Measurements from ENCODE around the gene KCNK7. TPM values are rescaled to one million over a fixed set of nuclear protein-coding genes. Genes with fewer than 3 reads are reported as not detected.

The KCNK7 gene
- total and polyA plus RNA-seq, 2 donors: 0.66 to 3.8 TPM

GRCh38 chr11:65606876-65607613, 11.4 kb upstream of the KCNK7 start:
- no peaks in the 10 kb centered on the region for H3K27me3 ChIP-seq (ENCODE audit: control insufficient read depth in 2 of 2, insufficient read depth in 1 of 2, low read length in 1 of 2)
- WGBS: 95% methylated on average over 67 of the region's 67 CpGs
- DNase-seq (ENCODE audit: low read depth in 6 of 9, low spot score in 9 of 9): peak in 3 of 9 donors; percentile 50 to 74 (median 69)
- H3K9me3 ChIP-seq (ENCODE audit: control insufficient read depth in 2 of 2, insufficient read depth in 1 of 2, low read length in 1 of 2): no peaks in the 10 kb centered on the region
- peaks cover 7 to 34% of the 10 kb centered on the region in 2 donors for H3K4me1 ChIP-seq (ENCODE audit: control insufficient read depth in 2 of 2, insufficient read depth in 2 of 2, low read length in 2 of 2)
- H3K4me3 ChIP-seq (ENCODE audit: low read length in 2 of 2): no peak overlapping the region
- peaks cover 67 to 85% of the 10 kb centered on the region in 2 donors for H3K36me3 ChIP-seq (ENCODE audit: control insufficient read depth in 2 of 2, insufficient read depth in 2 of 2, low read length in 1 of 2)
- H3K27ac ChIP-seq (ENCODE audit: low read depth in 1 of 2, low read length in 1 of 2): peak overlapping the region in 1 of 2 donors; percentile 18

- peaks cover 70 to 77% of the 10 kb centered on the region in 2 donors for H3K36me3 ChIP-seq (ENCODE audit: control insufficient read depth in 2 of 2, insufficient read depth in 2 of 2, low read length in 1 of 2)
- H3K27ac ChIP-seq (ENCODE audit: low read depth in 1 of 2, low read length in 1 of 2): no peak overlapping the region
- no peaks in the 10 kb centered on the region for H3K27me3 ChIP-seq (ENCODE audit: control insufficient read depth in 2 of 2, insufficient read depth in 1 of 2, low read length in 1 of 2)
- 98% methylated on average over 1 of the region's 1 CpG for WGBS
- no peaks in the 10 kb centered on the region for H3K9me3 ChIP-seq (ENCODE audit: control insufficient read depth in 2 of 2, insufficient read depth in 1 of 2, low read length in 1 of 2)
- H3K4me1 ChIP-seq (ENCODE audit: control insufficient read depth in 2 of 2, insufficient read depth in 2 of 2, low read length in 2 of 2): peaks cover 0 to 9% of the 10 kb centered on the region in 2 donors
- no peak for DNase-seq (ENCODE audit: low read depth in 6 of 9, low spot score in 9 of 9)
- no peak overlapping the region for H3K4me3 ChIP-seq (ENCODE audit: low read length in 2 of 2)
These were observed 8.7 kb upstream of the KCNK7 start for GRCh38 chr11:65604258-65604657.

- Histone ChIP-seq H3K27ac (ENCODE audit: low read depth in 1 of 2, low read length in 1 of 2) (no peak overlapping the region), H3K4me1 (ENCODE audit: control insufficient read depth in 2 of 2, insufficient read depth in 2 of 2, low read length in 2 of 2) (peaks cover 0 to 3% of the 10 kb centered on the region in 2 donors), H3K4me3 (ENCODE audit: low read length in 2 of 2) (no peak overlapping the region), H3K27me3 (ENCODE audit: control insufficient read depth in 2 of 2, insufficient read depth in 1 of 2, low read length in 1 of 2) (no peaks in the 10 kb centered on the region), H3K9me3 (ENCODE audit: control insufficient read depth in 2 of 2, insufficient read depth in 1 of 2, low read length in 1 of 2) (no peaks in the 10 kb centered on the region), H3K36me3 (ENCODE audit: control insufficient read depth in 2 of 2, insufficient read depth in 2 of 2, low read length in 1 of 2) (peaks cover 49 to 61% of the 10 kb centered on the region in 2 donors)
- DNase-seq (ENCODE audit: low read depth in 6 of 9, low spot score in 9 of 9): no peak
- 97% methylated on average over 6 of the region's 6 CpGs for WGBS
These were observed 4.3 kb upstream of the KCNK7 start for GRCh38 chr11:65599955-65600246.

GRCh38 chr11:65599216-65599954, 3.8 kb upstream of the KCNK7 start:
- no peak for DNase-seq (ENCODE audit: low read depth in 6 of 9, low spot score in 9 of 9)
- Histone ChIP-seq H3K36me3 (ENCODE audit: control insufficient read depth in 2 of 2, insufficient read depth in 2 of 2, low read length in 1 of 2) (peaks cover 45 to 55% of the 10 kb centered on the region in 2 donors), H3K27me3 (ENCODE audit: control insufficient read depth in 2 of 2, insufficient read depth in 1 of 2, low read length in 1 of 2) (no peaks in the 10 kb centered on the region), H3K4me1 (ENCODE audit: control insufficient read depth in 2 of 2, insufficient read depth in 2 of 2, low read length in 2 of 2) (peaks cover 0 to 3% of the 10 kb centered on the region in 2 donors), H3K4me3 (ENCODE audit: low read length in 2 of 2) (no peak overlapping the region), H3K9me3 (ENCODE audit: control insufficient read depth in 2 of 2, insufficient read depth in 1 of 2, low read length in 1 of 2) (no peaks in the 10 kb centered on the region), H3K27ac (ENCODE audit: low read depth in 1 of 2, low read length in 1 of 2) (no peak overlapping the region)
- WGBS: 96% methylated on average over 49 of the region's 49 CpGs

- Histone ChIP-seq H3K9me3 (ENCODE audit: control insufficient read depth in 2 of 2, insufficient read depth in 1 of 2, low read length in 1 of 2) (no peaks in the 10 kb centered on the region), H3K4me3 (ENCODE audit: low read length in 2 of 2) (no peak overlapping the region), H3K36me3 (ENCODE audit: control insufficient read depth in 2 of 2, insufficient read depth in 2 of 2, low read length in 1 of 2) (peaks cover 40 to 49% of the 10 kb centered on the region in 2 donors), H3K27ac (ENCODE audit: low read depth in 1 of 2, low read length in 1 of 2) (no peak overlapping the region), H3K27me3 (ENCODE audit: control insufficient read depth in 2 of 2, insufficient read depth in 1 of 2, low read length in 1 of 2) (peaks cover 0 to 5% of the 10 kb centered on the region in 2 donors), H3K4me1 (ENCODE audit: control insufficient read depth in 2 of 2, insufficient read depth in 2 of 2, low read length in 2 of 2) (peaks cover 2 to 9% of the 10 kb centered on the region in 2 donors)
- WGBS: 98% methylated on average over 16 of the region's 16 CpGs
- no peak for DNase-seq (ENCODE audit: low read depth in 6 of 9, low spot score in 9 of 9)
These were observed 2.7 kb upstream of the KCNK7 start for GRCh38 chr11:65598258-65598699.

- H3K27ac ChIP-seq (ENCODE audit: low read depth in 1 of 2, low read length in 1 of 2): no peak overlapping the region
- DNase-seq (ENCODE audit: low read depth in 6 of 9, low spot score in 9 of 9): no peak
- H3K4me1 ChIP-seq (ENCODE audit: control insufficient read depth in 2 of 2, insufficient read depth in 2 of 2, low read length in 2 of 2): peaks cover 2 to 22% of the 10 kb centered on the region in 2 donors
- WGBS: 96% methylated on average over 6 of the region's 6 CpGs
- H3K9me3 ChIP-seq (ENCODE audit: control insufficient read depth in 2 of 2, insufficient read depth in 1 of 2, low read length in 1 of 2): no peaks in the 10 kb centered on the region
- H3K36me3 ChIP-seq (ENCODE audit: control insufficient read depth in 2 of 2, insufficient read depth in 2 of 2, low read length in 1 of 2): peaks cover 45 to 55% of the 10 kb centered on the region in 2 donors
- H3K27me3 ChIP-seq (ENCODE audit: control insufficient read depth in 2 of 2, insufficient read depth in 1 of 2, low read length in 1 of 2): peaks cover 0 to 21% of the 10 kb centered on the region in 2 donors
- H3K4me3 ChIP-seq (ENCODE audit: low read length in 2 of 2): no peak overlapping the region
These were observed 920 bp upstream of the KCNK7 start for GRCh38 chr11:65596520-65596919.

GRCh38 chr11:65595131-65595530, 469 bp downstream of the KCNK7 start:
- Histone ChIP-seq H3K27me3 (ENCODE audit: control insufficient read depth in 2 of 2, insufficient read depth in 1 of 2, low read length in 1 of 2) (peaks cover 0 to 27% of the 10 kb centered on the region in 2 donors), H3K4me3 (ENCODE audit: low read length in 2 of 2) (no peak overlapping the region), H3K9me3 (ENCODE audit: control insufficient read depth in 2 of 2, insufficient read depth in 1 of 2, low read length in 1 of 2) (no peaks in the 10 kb centered on the region), H3K4me1 (ENCODE audit: control insufficient read depth in 2 of 2, insufficient read depth in 2 of 2, low read length in 2 of 2) (peaks cover 2 to 23% of the 10 kb centered on the region in 2 donors), H3K36me3 (ENCODE audit: control insufficient read depth in 2 of 2, insufficient read depth in 2 of 2, low read length in 1 of 2) (peaks cover 47 to 55% of the 10 kb centered on the region in 2 donors), H3K27ac (ENCODE audit: low read depth in 1 of 2, low read length in 1 of 2) (peak overlapping the region in 1 of 2 donors; percentile 20)
- no peak for DNase-seq (ENCODE audit: low read depth in 6 of 9, low spot score in 9 of 9)
- 95% methylated on average over 3 of the region's 3 CpGs for WGBS

GRCh38 chr11:65593518-65594414, 1.8 kb downstream of the KCNK7 start:
- no peak overlapping the region for H3K27ac ChIP-seq (ENCODE audit: low read depth in 1 of 2, low read length in 1 of 2)
- 95% methylated on average over 26 of the region's 26 CpGs for WGBS
- H3K4me3 ChIP-seq (ENCODE audit: low read length in 2 of 2): no peak overlapping the region
- peaks cover 40 to 43% of the 10 kb centered on the region in 2 donors for H3K36me3 ChIP-seq (ENCODE audit: control insufficient read depth in 2 of 2, insufficient read depth in 2 of 2, low read length in 1 of 2)
- H3K27me3 ChIP-seq (ENCODE audit: control insufficient read depth in 2 of 2, insufficient read depth in 1 of 2, low read length in 1 of 2): peaks cover 0 to 27% of the 10 kb centered on the region in 2 donors
- DNase-seq (ENCODE audit: low read depth in 6 of 9, low spot score in 9 of 9): peak in 3 of 9 donors; percentile 53 to 63 (median 60)
- peaks cover 2 to 36% of the 10 kb centered on the region in 2 donors for H3K4me1 ChIP-seq (ENCODE audit: control insufficient read depth in 2 of 2, insufficient read depth in 2 of 2, low read length in 2 of 2)
- no peaks in the 10 kb centered on the region for H3K9me3 ChIP-seq (ENCODE audit: control insufficient read depth in 2 of 2, insufficient read depth in 1 of 2, low read length in 1 of 2)
